ENCODE measurements around the gene NMUR1.

- TF ChIP-seq CTCF (IDR thresholded peaks at IDR 0.05) (no peak), POLR2A (IDR thresholded peaks at IDR 0.05) (no peak), EP300 (IDR thresholded peaks at IDR 0.05) (no peak), POLR2AphosphoS5 (IDR thresholded peaks at IDR 0.05) (no peak)
Measured at GRCh38 chr2:231531883-231532755, 1.9 kb upstream of the NMUR1 start.

All from stomach (tissue), 4 donors.